Endodermal cell (in vitro differentiated cells): ENCODE data around the gene COL4A2. TPM values are rescaled to one million over a fixed set of nuclear protein-coding genes. Genes with fewer than 3 reads are reported as not detected.

ENCODE experiments used
- DNase-seq: peaks from one replicate; pipeline ENCODE4 v3.0.0-alpha.2; 2017
- H3K27ac ChIP-seq: 2 replicates; pipeline ENCODE4 v1.5.1; 2013; ENCODE audit warnings: mild to moderate bottlenecking, low read depth, low read length, moderate library complexity
- H3K27me3 ChIP-seq: 2 replicates; pipeline ENCODE4 v1.6.1; 2013; ENCODE audit warnings: mild to moderate bottlenecking, low read length, moderate library complexity; ENCODE audit not compliant: insufficient read depth, control insufficient read depth, poor library complexity, severe bottlenecking
- H3K36me3 ChIP-seq: 2 replicates; pipeline ENCODE4 v1.7.0; 2013; ENCODE audit warnings: mild to moderate bottlenecking, low read length, moderate library complexity; ENCODE audit not compliant: control insufficient read depth, insufficient read depth
- H3K4me1 ChIP-seq: one replicate; pipeline ENCODE4 v1.7.0; 2013; ENCODE audit warnings: low read length; ENCODE audit not compliant: control insufficient read depth, insufficient read depth
- H3K4me3 ChIP-seq: 2 replicates; pipeline ENCODE4 v1.5.1; 2013; ENCODE audit warnings: mild to moderate bottlenecking, low read length, moderate library complexity
- H3K9ac ChIP-seq: 2 replicates; pipeline ENCODE4 v1.6.1; 2013; ENCODE audit warnings: mild to moderate bottlenecking, low read length, moderate library complexity; ENCODE audit not compliant: poor library complexity, severe bottlenecking; ENCODE audit errors: extremely low read depth
- H3K9me3 ChIP-seq: 2 replicates; pipeline ENCODE4 v1.6.1; 2013; ENCODE audit warnings: mild to moderate bottlenecking, low read length, moderate library complexity; ENCODE audit not compliant: control insufficient read depth
- H3K27ac Mint-ChIP-seq: 2 replicates; pipeline ENCODE4 v1.8.0; 2020; ENCODE audit warnings: mixed read lengths
- H3K27me3 Mint-ChIP-seq: 2 replicates; pipeline ENCODE4 v1.8.0; 2021; ENCODE audit warnings: mild to moderate bottlenecking, mixed read lengths; ENCODE audit not compliant: insufficient read depth
- H3K36me3 Mint-ChIP-seq: 2 replicates; pipeline ENCODE4 v1.8.0; 2020; ENCODE audit warnings: low read depth, mixed read lengths
- H3K4me1 Mint-ChIP-seq: 2 replicates; pipeline ENCODE4 v1.8.0; 2020; ENCODE audit warnings: mixed read lengths
- H3K4me3 Mint-ChIP-seq: 2 replicates; pipeline ENCODE4 v1.8.0; 2020; ENCODE audit warnings: mild to moderate bottlenecking, moderate library complexity, mixed read lengths
- H3K9me3 Mint-ChIP-seq: 2 replicates; pipeline ENCODE4 v1.8.0; 2020; ENCODE audit warnings: mild to moderate bottlenecking, mixed read lengths
- CTCF ChIP-seq: fragments of 200-600 bp; sonication (generic); conservative IDR thresholded peaks from 2 replicates; pipeline ENCODE4 v1.5.0; 2021; ENCODE audit warnings: antibody characterized with exemption, mild to moderate bottlenecking
- WGBS, 2 experiments: methylation state at CpG; one replicate each; pipeline versions ENCODE4 v1.1.5 to v1.1.7; 2013; ENCODE audit warnings: missing lambda C conversion rate in 2 of 2, mixed read lengths in 1 of 2; ENCODE audit not compliant: insufficient coverage in 1 of 2, insufficient read length in 1 of 2; 5-methylcytosine and 5-hydroxymethylcytosine counted together
- total RNA-seq, 2 donors: library from RNA; stranded (reverse); fragmentation: NEBNext Ultra II Directional in 1 of 2; extraction: Animal tissue kit (Norgen Biotek cat#: 25700) in 1 of 2; gene quantifications; 2 replicates in 1 of 2; 3 replicates in 1 of 2; pipeline ENCODE4 v1.2.1, GENCODE V29; 2021

COL4A2 gene
- total RNA-seq, 2 donors from 2014 or later, result 388 to 398 TPM

DNA sequence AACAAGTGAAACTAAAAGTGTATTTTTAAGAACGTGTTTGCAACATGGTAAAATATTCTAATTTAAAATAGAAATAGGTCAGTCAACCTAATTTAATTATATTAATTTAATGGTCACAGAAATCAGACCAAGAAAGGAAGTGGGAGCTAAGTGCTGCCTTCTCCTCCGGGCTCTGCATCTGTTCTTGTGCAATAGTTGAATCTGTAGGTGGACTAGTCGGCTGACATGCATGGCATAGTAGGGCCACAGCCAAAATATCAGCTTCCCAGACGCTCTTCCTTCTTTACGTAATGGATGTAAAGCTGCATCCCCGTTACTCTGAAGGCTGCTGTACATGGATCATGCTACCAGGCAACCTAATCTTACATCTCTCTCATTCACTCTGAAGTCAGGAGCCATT, 47.4 kb upstream of the COL4A2 start:
- Histone ChIP-seq H3K27ac (no peak overlapping the region), H3K4me1 (no peaks in the 10 kb centered on the region), H3K9ac (no peak overlapping the region), H3K36me3 (peaks cover 52% of the 10 kb centered on the region), H3K27me3 (no peaks in the 10 kb centered on the region), H3K4me3 (no peak overlapping the region), H3K9me3 (no peaks in the 10 kb centered on the region)
- TF ChIP-seq CTCF, result no peak
- no peak for DNase-seq
- H3K27ac Mint-ChIP-seq, result no peak overlapping the region
- peaks cover 25% of the 10 kb centered on the region for H3K4me1 Mint-ChIP-seq
- H3K27me3 Mint-ChIP-seq, result no peaks in the 10 kb centered on the region
- no peaks in the 10 kb centered on the region for H3K9me3 Mint-ChIP-seq
- H3K4me3 Mint-ChIP-seq, result no peak overlapping the region
- H3K36me3 Mint-ChIP-seq, result peaks cover 34% of the 10 kb centered on the region
- WGBS, 2 experiments, result 91 to 97% methylated on average over 5 of the region's 6 CpGs

GRCh38 chr13:110261166-110262081, 45.7 kb upstream of the COL4A2 start:
- DNase-seq, result peak; percentile 71
- no peaks in the 10 kb centered on the region for H3K4me1 ChIP-seq
- no peaks in the 10 kb centered on the region for H3K27me3 ChIP-seq
- H3K9me3 ChIP-seq, result no peaks in the 10 kb centered on the region
- no peak overlapping the region for H3K27ac ChIP-seq
- Mint-ChIP-seq H3K27ac (peak overlapping the region; percentile 61), H3K36me3 (peaks cover 38% of the 10 kb centered on the region), H3K4me3 (no peak overlapping the region), H3K9me3 (no peaks in the 10 kb centered on the region), H3K4me1 (peaks cover 40% of the 10 kb centered on the region), H3K27me3 (no peaks in the 10 kb centered on the region)
- WGBS, 2 experiments, result 89 to 90% methylated on average over 11 to 19 of the region's 19 CpGs
- no peak overlapping the region for H3K4me3 ChIP-seq
- H3K36me3 ChIP-seq, result peaks cover 65% of the 10 kb centered on the region
- H3K9ac ChIP-seq, result no peak overlapping the region
- TF ChIP-seq CTCF, result no peak

GRCh38 chr13:110262082-110262436, 45.0 kb upstream of the COL4A2 start:
- H3K9me3 Mint-ChIP-seq, result no peaks in the 10 kb centered on the region
- H3K27me3 ChIP-seq, result no peaks in the 10 kb centered on the region
- no peak overlapping the region for H3K4me3 Mint-ChIP-seq
- H3K27me3 Mint-ChIP-seq, result no peaks in the 10 kb centered on the region
- H3K36me3 Mint-ChIP-seq, result peaks cover 38% of the 10 kb centered on the region
- peaks cover 46% of the 10 kb centered on the region for H3K4me1 Mint-ChIP-seq
- H3K27ac ChIP-seq, result no peak overlapping the region
- 93 to 96% methylated on average over 7 to 11 of the region's 11 CpGs for WGBS, 2 experiments
- no peak for TF ChIP-seq CTCF
- H3K4me3 ChIP-seq, result no peak overlapping the region
- no peaks in the 10 kb centered on the region for H3K4me1 ChIP-seq
- H3K9me3 ChIP-seq, result no peaks in the 10 kb centered on the region
- no peak overlapping the region for H3K9ac ChIP-seq
- H3K27ac Mint-ChIP-seq, result peak overlapping the region; percentile 61
- peaks cover 70% of the 10 kb centered on the region for H3K36me3 ChIP-seq
- DNase-seq, result peak; percentile 25
